Lower lobe of right lung (tissue), 2 donors: ENCODE results near the gene ZFHX3. TPM values are rescaled to one million over a fixed set of nuclear protein-coding genes. Genes with fewer than 3 reads are reported as not detected.

ENCODE experiments used
- ATAC-seq, 2 donors: fragments of 200-7000 bp; cut with Tn5 transposase; one replicate each; pipeline ENCODE4 v1.9.1; 2020 to 2022; ENCODE audit warnings: mild to moderate bottlenecking in 2 of 2, moderate library complexity in 2 of 2
- DNase-seq: peaks from one replicate; pipeline ENCODE4 v3.0.0-alpha.2; 2020
- H3K27ac ChIP-seq: fragments of 200-600 bp; one replicate; pipeline ENCODE4 v1.8.0; 2022
- H3K27me3 ChIP-seq: fragments of 200-600 bp; one replicate; pipeline ENCODE4 v1.8.0; 2022; ENCODE audit warnings: low read depth
- H3K36me3 ChIP-seq: fragments of 200-600 bp; one replicate; pipeline ENCODE4 v1.8.0; 2022; ENCODE audit warnings: mild to moderate bottlenecking
- H3K4me1 ChIP-seq: fragments of 200-600 bp; one replicate; pipeline ENCODE4 v1.8.0; 2022
- H3K4me3 ChIP-seq: fragments of 200-600 bp; one replicate; pipeline ENCODE4 v1.8.0; 2022; ENCODE audit warnings: mild to moderate bottlenecking
- H3K9me3 ChIP-seq: fragments of 200-600 bp; one replicate; pipeline ENCODE4 v1.8.0; 2022
- CTCF ChIP-seq: fragments of 200-600 bp; IDR thresholded peaks from one replicate; pipeline ENCODE4 v1.8.0; 2022; ENCODE audit warnings: antibody characterized with exemption, mild to moderate bottlenecking
- intact Hi-C: fragments of 100-400 bp; cut with DNase I; formaldehyde crosslinking; loops from one replicate; pipeline ENCODE4 v1.11.0; 2022
- total RNA-seq: library from RNA; stranded (reverse); fragmentation: NEBNext Ultra II Directional; extraction: Animal tissue kit (Norgen Biotek cat#: 25700); gene quantifications from one replicate; pipeline ENCODE4 v1.2.1, GENCODE V29; 2021
- donor health status: DM: no; HTN: yes; CAD: no; lungs with severe emphysema.

Gene ZFHX3
- total RNA-seq, 1 donor from 2014 or later: 29.3 TPM

GRCh38 chr16:72995151-72995881 lies 52.6 kb downstream of the ZFHX3 start:
- Histone ChIP-seq H3K4me3 (no peak overlapping the region), H3K36me3 (no peaks in the 10 kb centered on the region), H3K4me1 (peaks cover 71% of the 10 kb centered on the region), H3K27me3 (no peaks in the 10 kb centered on the region), H3K27ac (peak overlapping the region; percentile 62), H3K9me3 (no peaks in the 10 kb centered on the region)
- intact Hi-C loops: no loop called here
- TF ChIP-seq CTCF: peak; percentile 57
- ATAC-seq: peak in 1 of 2 donors; percentile 43
- DNase-seq: peak; percentile 74

GRCh38 chr16:72992142-72992601 lies 55.8 kb downstream of the ZFHX3 start:
- intact Hi-C loops: no loop called here
- Histone ChIP-seq H3K9me3 (no peaks in the 10 kb centered on the region), H3K4me1 (peaks cover 65% of the 10 kb centered on the region), H3K36me3 (no peaks in the 10 kb centered on the region), H3K4me3 (no peak overlapping the region), H3K27ac (no peak overlapping the region), H3K27me3 (no peaks in the 10 kb centered on the region)
- no peak for DNase-seq
- no peak for ATAC-seq
- TF ChIP-seq CTCF: no peak

GRCh38 chr16:72991644-72992043 lies 56.3 kb downstream of the ZFHX3 start:
- peak overlapping the region; percentile 46 for H3K27ac ChIP-seq
- peaks cover 65% of the 10 kb centered on the region for H3K4me1 ChIP-seq
- intact Hi-C loops: no loop called here
- no peak for ATAC-seq
- H3K36me3 ChIP-seq: no peaks in the 10 kb centered on the region
- H3K4me3 ChIP-seq: no peak overlapping the region
- no peaks in the 10 kb centered on the region for H3K27me3 ChIP-seq
- no peaks in the 10 kb centered on the region for H3K9me3 ChIP-seq
- no peak for TF ChIP-seq CTCF
- DNase-seq: no peak

- Histone ChIP-seq H3K27me3 (no peaks in the 10 kb centered on the region), H3K36me3 (no peaks in the 10 kb centered on the region), H3K27ac (peak overlapping the region; percentile 46), H3K4me3 (no peak overlapping the region), H3K9me3 (no peaks in the 10 kb centered on the region), H3K4me1 (peaks cover 65% of the 10 kb centered on the region)
- DNase-seq: no peak
- no peak for TF ChIP-seq CTCF
- intact Hi-C loops: no loop called here
- ATAC-seq: no peak
These were observed 56.7 kb downstream of the ZFHX3 start for GRCh38 chr16:72991211-72991610.

- Histone ChIP-seq H3K4me3 (no peak overlapping the region), H3K9me3 (no peaks in the 10 kb centered on the region), H3K36me3 (no peaks in the 10 kb centered on the region), H3K27me3 (no peaks in the 10 kb centered on the region), H3K27ac (peak overlapping the region; percentile 69), H3K4me1 (peaks cover 63% of the 10 kb centered on the region)
- DNase-seq (no peak), ATAC-seq (no peak)
- no peak for TF ChIP-seq CTCF
- intact Hi-C loops: no loop called here
These were observed 57.4 kb downstream of the ZFHX3 start for GRCh38 chr16:72990571-72990970.
